CD8-positive, alpha-beta memory T cell (primary cell): ENCODE results near the gene OSBP2. TPM values are rescaled to one million over a fixed set of nuclear protein-coding genes. Genes with fewer than 3 reads are reported as not detected.

ENCODE experiments used
- CTCF ChIA-PET: fragments of 350-600 bp; sonication (Branson Sonifier 250); formaldehyde crosslinking; loops from one replicate; lab custom pipeline; 2021; ENCODE audit warnings: antibody characterized with exemption; lab: Charles Lee
- POLR2A ChIA-PET: fragments of 350-600 bp; sonication (Branson Sonifier 250); formaldehyde crosslinking; loops from one replicate; lab custom pipeline; 2021; ENCODE audit warnings: antibody characterized with exemption; lab: Charles Lee
- DNase-seq, 5 donors: peaks; one replicate each; pipeline versions ENCODE4 v3.0.0 to v3.0.0-alpha.2; 2020 to 2022; ENCODE audit warnings: mixed read lengths in 1 of 5
- H3K27ac ChIP-seq: one replicate; pipeline ENCODE4 v1.7.0; 2013; ENCODE audit warnings: low read depth, mild to moderate bottlenecking, low read length, moderate library complexity
- H3K27me3 ChIP-seq: 2 replicates; pipeline ENCODE4 v1.7.0; 2013; ENCODE audit warnings: low read length, mild to moderate bottlenecking; ENCODE audit not compliant: insufficient read depth, poor library complexity, severe bottlenecking
- H3K36me3 ChIP-seq: 2 replicates; pipeline ENCODE4 v1.7.0; 2013; ENCODE audit warnings: mild to moderate bottlenecking, low read length, moderate library complexity; ENCODE audit not compliant: insufficient read depth
- H3K4me1 ChIP-seq: 2 replicates; pipeline ENCODE4 v1.7.0; 2013; ENCODE audit warnings: mild to moderate bottlenecking, low read length, moderate library complexity; ENCODE audit not compliant: insufficient read depth
- H3K4me3 ChIP-seq: 2 replicates; pipeline ENCODE4 v1.7.0; 2013; ENCODE audit warnings: mild to moderate bottlenecking, low read length
- H3K9me3 ChIP-seq: 2 replicates; pipeline ENCODE4 v1.7.0; 2013; ENCODE audit warnings: mild to moderate bottlenecking, low read length
- H3K27ac Mint-ChIP-seq, 8 donors: one replicate each; pipeline ENCODE4 v1.8.0; 2020 to 2021; ENCODE audit warnings: mixed read lengths in 8 of 8, mild to moderate bottlenecking in 6 of 8, inconsistent platforms in 3 of 8, moderate library complexity in 3 of 8
- H3K27me3 Mint-ChIP-seq, 2 donors: one replicate each; pipeline ENCODE4 v1.8.0; 2020 to 2021; ENCODE audit warnings: mixed read lengths in 2 of 2, mild to moderate bottlenecking in 1 of 2, moderate library complexity in 1 of 2
- H3K36me3 Mint-ChIP-seq, 3 donors: one replicate each; pipeline ENCODE4 v1.8.0; 2020 to 2021; ENCODE audit warnings: mixed read lengths in 3 of 3, inconsistent platforms in 1 of 3, mild to moderate bottlenecking in 1 of 3
- H3K4me1 Mint-ChIP-seq, 3 donors: one replicate each; pipeline ENCODE4 v1.8.0; 2020 to 2021; ENCODE audit warnings: mixed read lengths in 3 of 3, inconsistent platforms in 1 of 3, mild to moderate bottlenecking in 1 of 3
- H3K4me3 Mint-ChIP-seq, 7 donors: one replicate each; pipeline ENCODE4 v1.8.0; 2020 to 2021; ENCODE audit warnings: mixed read lengths in 7 of 7, mild to moderate bottlenecking in 6 of 7, moderate library complexity in 4 of 7, inconsistent platforms in 2 of 7
- H3K9me3 Mint-ChIP-seq, 5 donors: one replicate each; pipeline ENCODE4 v1.8.0; 2020 to 2022; ENCODE audit warnings: mixed read lengths in 5 of 5, mild to moderate bottlenecking in 3 of 5, moderate library complexity in 2 of 5, inconsistent platforms in 1 of 5
- polyA plus RNA-seq: library from polyadenylated mRNA; unstranded; fragments of 300-500 nt; fragmentation: Illumina TruSeq; gene quantifications from one replicate; pipeline ENCODE4 v1.2.3, GENCODE V29; 2021
- total RNA-seq, 2 experiments: library from RNA; stranded (reverse); gene quantifications; one replicate each; pipeline ENCODE4 v1.2.3, GENCODE V29; 2021

Gene OSBP2
- total and polyA plus RNA-seq, 3 experiments from 2014 or later, result 0.66 to 0.74 (median 0.74) TPM

DNA sequence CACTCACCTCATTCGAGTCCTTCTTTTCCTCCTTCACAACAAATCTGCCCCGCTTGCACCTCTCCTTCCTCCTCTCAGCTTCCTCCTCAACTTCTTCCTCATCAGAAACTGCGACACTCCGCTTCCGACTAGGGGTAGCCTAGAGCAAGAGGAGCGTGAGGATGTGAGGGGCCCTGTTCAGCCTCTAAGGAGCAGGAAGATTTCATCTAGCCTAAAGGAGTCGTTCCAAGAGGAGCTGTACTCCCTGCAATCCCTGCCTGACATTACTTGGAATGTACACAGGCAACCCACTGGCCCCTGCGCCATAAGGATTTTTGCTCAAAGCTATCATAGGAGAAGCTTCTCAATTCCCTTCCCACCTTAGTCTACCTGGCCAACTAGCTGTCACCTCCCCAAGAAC, 239.4 kb downstream of the OSBP2 start:
- no peaks in the 10 kb centered on the region for H3K27me3 ChIP-seq
- Mint-ChIP-seq H3K27me3 (no peaks in the 10 kb centered on the region), H3K9me3 (no peaks in the 10 kb centered on the region), H3K4me3 (no peak overlapping the region), H3K36me3 (peaks cover 32 to 94% (median 44%) of the 10 kb centered on the region in 3 donors), H3K4me1 (peaks cover 35 to 39% (median 39%) of the 10 kb centered on the region in 3 donors), H3K27ac (peak overlapping the region in 1 of 8 donors; percentile 84)
- H3K36me3 ChIP-seq, result peaks cover 86% of the 10 kb centered on the region
- DNase-seq, result no peak
- CTCF ChIA-PET, result interaction anchor here (1.1 to 2.0 kb wide), 2 partner anchors 14 to 151 kb away, joined by 4 to 5 read pairs; no protein-coding TSS in a partner anchor
- H3K9me3 ChIP-seq, result no peaks in the 10 kb centered on the region
- H3K4me3 ChIP-seq, result no peak overlapping the region
- POLR2A ChIA-PET, result no interaction called here
- no peak overlapping the region for H3K27ac ChIP-seq
- peaks cover 58% of the 10 kb centered on the region for H3K4me1 ChIP-seq

DNA sequence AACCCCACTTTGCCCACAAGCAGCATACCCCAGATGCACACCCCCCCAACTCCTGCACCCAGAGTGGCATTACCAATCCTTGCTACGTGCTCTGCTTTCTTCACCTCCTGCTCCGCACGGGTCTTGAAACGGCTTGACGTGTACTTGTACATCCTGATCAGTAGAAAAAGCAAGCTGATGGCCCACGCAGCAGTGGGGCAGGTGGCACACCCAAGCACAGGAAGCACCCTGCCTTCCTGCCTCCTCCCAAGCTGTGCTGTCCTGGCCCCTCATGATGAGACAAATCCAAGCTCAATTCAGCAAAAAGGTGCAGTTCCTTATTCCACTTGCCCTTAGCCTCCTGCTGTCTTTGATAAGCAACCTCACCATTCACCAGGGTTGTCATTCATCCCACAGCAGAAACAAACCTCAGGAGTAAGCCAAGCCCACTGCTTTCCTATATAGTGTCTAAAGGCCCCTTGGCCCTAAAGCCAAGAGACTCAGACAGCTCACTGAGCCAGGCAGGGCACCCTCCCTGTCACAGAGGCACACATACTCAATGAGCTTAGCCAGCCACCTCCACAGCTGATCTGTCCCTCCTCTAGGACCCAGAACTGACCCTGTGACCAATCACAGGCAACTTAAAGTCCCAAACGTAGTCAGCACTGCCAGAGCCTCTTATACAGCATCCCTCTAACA, 246.2 kb downstream of the OSBP2 start:
- H3K36me3 Mint-ChIP-seq, result peaks cover 26 to 86% (median 30%) of the 10 kb centered on the region in 3 donors
- peak overlapping the region; percentile 78 to 92 (median 87) for H3K4me3 Mint-ChIP-seq
- H3K27me3 Mint-ChIP-seq, result no peaks in the 10 kb centered on the region
- H3K4me1 ChIP-seq, result peaks cover 92% of the 10 kb centered on the region
- H3K4me3 ChIP-seq, result peak overlapping the region; percentile 63
- H3K9me3 Mint-ChIP-seq, result no peaks in the 10 kb centered on the region
- no peaks in the 10 kb centered on the region for H3K27me3 ChIP-seq
- ChIA-PET CTCF (interaction anchor here (0.6 to 2.3 kb wide), 7 partner anchors 17 to 306 kb away, joined by 3 to 9 read pairs (median 3); partner anchors contain the start of genes MORC2 and TUG1), POLR2A (interaction anchor here (0.6 to 2.6 kb wide), 6 partner anchors 18 to 517 kb away, joined by 3 to 15 read pairs (median 4); partner anchors contain the start of genes MORC2 and TUG1)
- peaks cover 67 to 83% (median 77%) of the 10 kb centered on the region in 3 donors for H3K4me1 Mint-ChIP-seq
- peak overlapping the region; percentile 17 for H3K27ac ChIP-seq
- H3K9me3 ChIP-seq, result no peaks in the 10 kb centered on the region
- peak overlapping the region; percentile 83 to 96 (median 92) for H3K27ac Mint-ChIP-seq
- peaks cover 45% of the 10 kb centered on the region for H3K36me3 ChIP-seq
- peak in 4 of 5 donors; percentile 16 to 62 (median 49) for DNase-seq

DNA sequence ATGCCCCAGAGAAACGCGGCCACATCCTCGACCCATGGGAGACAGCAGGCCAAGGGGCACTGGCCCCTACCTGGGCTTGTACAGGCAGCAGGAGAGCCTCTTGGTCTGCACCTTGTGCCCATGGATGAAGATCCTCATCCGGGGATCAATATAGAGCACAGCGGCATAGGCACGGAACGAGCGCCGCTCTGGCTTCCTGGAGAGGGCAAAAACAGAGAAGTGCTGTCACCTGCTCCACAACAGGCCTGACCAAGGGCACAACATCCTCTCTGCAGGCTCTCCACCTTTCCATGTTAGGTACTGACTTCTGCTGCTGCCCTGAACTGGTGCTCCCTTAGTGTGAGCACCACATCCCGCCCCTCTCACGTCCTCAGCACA, 246.7 kb downstream of the OSBP2 start:
- Histone ChIP-seq H3K36me3 (peaks cover 45% of the 10 kb centered on the region), H3K9me3 (no peaks in the 10 kb centered on the region), H3K4me1 (peaks cover 88% of the 10 kb centered on the region), H3K27me3 (no peaks in the 10 kb centered on the region), H3K4me3 (peak overlapping the region; percentile 63), H3K27ac (no peak overlapping the region)
- H3K27me3 Mint-ChIP-seq, result no peaks in the 10 kb centered on the region
- H3K4me3 Mint-ChIP-seq, result peak overlapping the region; percentile 78 to 92 (median 87)
- peaks cover 65 to 77% (median 75%) of the 10 kb centered on the region in 3 donors for H3K4me1 Mint-ChIP-seq
- H3K36me3 Mint-ChIP-seq, result peaks cover 26 to 86% (median 29%) of the 10 kb centered on the region in 3 donors
- CTCF ChIA-PET, result interaction anchor here (0.6 to 1.6 kb wide), 3 partner anchors 18 to 307 kb away, joined by 3 to 9 read pairs (median 6); partner anchors contain the start of genes MORC2 and TUG1
- DNase-seq, result peak in 1 of 5 donors; percentile 26
- no peaks in the 10 kb centered on the region for H3K9me3 Mint-ChIP-seq
- H3K27ac Mint-ChIP-seq, result peak overlapping the region; percentile 84 to 96 (median 92)
- POLR2A ChIA-PET, result interaction anchor here (0.6 to 2.6 kb wide), 4 partner anchors 18 to 349 kb away, joined by 3 to 15 read pairs (median 6); partner anchors contain the start of genes MORC2 and TUG1

DNA sequence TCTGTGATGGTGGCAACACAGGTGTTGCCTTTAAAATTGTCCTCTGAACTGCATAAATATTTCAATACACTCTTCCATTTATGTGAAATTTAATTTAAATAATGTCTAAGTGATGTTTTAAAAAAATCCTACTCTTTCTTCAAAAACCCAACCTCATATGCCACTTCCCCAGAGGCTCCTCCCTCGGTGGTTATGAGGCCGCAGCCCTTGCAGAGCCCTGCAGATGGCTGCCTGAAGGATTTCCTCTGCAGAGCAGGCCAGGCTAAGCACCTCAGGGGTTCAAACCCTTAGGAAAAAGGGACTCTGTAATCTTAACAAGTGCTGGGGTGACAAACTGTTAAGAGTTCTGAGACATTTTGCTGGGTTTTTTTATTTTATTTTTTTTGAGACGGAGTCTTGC, 248.7 kb downstream of the OSBP2 start:
- Histone ChIP-seq H3K4me3 (no peak overlapping the region), H3K9me3 (no peaks in the 10 kb centered on the region), H3K36me3 (peaks cover 28% of the 10 kb centered on the region), H3K27me3 (no peaks in the 10 kb centered on the region), H3K27ac (no peak overlapping the region), H3K4me1 (peaks cover 80% of the 10 kb centered on the region)
- Mint-ChIP-seq H3K36me3 (peaks cover 21 to 75% (median 30%) of the 10 kb centered on the region in 3 donors), H3K9me3 (no peaks in the 10 kb centered on the region), H3K27me3 (no peaks in the 10 kb centered on the region), H3K27ac (peak overlapping the region; percentile 19 to 85 (median 76)), H3K4me1 (peaks cover 56 to 65% (median 64%) of the 10 kb centered on the region in 3 donors), H3K4me3 (peak overlapping the region; percentile 12 to 80 (median 43))
- DNase-seq, result peak; percentile 45 to 81 (median 59)
- ChIA-PET CTCF (no interaction called here), POLR2A (no interaction called here)

DNA sequence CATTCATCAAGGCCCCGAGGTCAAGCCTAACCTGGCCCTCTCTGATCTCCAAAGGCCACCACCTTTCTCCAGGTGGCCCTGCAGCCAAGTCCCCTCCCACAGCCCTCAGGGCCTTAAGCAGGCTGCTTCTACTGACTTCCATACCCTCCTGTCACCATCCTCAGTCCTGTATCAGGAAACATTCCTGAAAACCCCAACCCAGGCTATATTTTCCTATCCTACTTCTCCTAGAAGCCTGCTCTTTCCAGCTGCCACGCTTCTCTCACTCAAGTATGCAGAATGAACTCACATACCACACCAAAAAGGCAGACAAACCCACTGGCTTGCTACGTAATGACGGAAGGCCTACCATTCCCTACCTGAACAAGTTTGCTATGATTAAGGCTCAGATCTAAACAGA, 250.3 kb downstream of the OSBP2 start:
- no peak for DNase-seq
- Mint-ChIP-seq H3K4me3 (peak overlapping the region in 2 of 7 donors; percentile 25 to 38), H3K27ac (peak overlapping the region in 2 of 8 donors; percentile 4 to 62), H3K4me1 (peaks cover 45 to 56% (median 51%) of the 10 kb centered on the region in 3 donors), H3K36me3 (peaks cover 27 to 72% (median 29%) of the 10 kb centered on the region in 3 donors), H3K9me3 (no peaks in the 10 kb centered on the region), H3K27me3 (no peaks in the 10 kb centered on the region)
- no peak overlapping the region for H3K4me3 ChIP-seq
- H3K4me1 ChIP-seq, result peaks cover 69% of the 10 kb centered on the region
- no peaks in the 10 kb centered on the region for H3K27me3 ChIP-seq
- ChIA-PET CTCF (interaction anchor here (0.9 to 2.2 kb wide), 6 partner anchors 21 to 267 kb away, joined by 3 to 7 read pairs (median 3); partner anchors contain the start of gene LIMK2), POLR2A (no interaction called here)
- H3K27ac ChIP-seq, result no peak overlapping the region
- no peaks in the 10 kb centered on the region for H3K9me3 ChIP-seq
- H3K36me3 ChIP-seq, result peaks cover 31% of the 10 kb centered on the region

DNA sequence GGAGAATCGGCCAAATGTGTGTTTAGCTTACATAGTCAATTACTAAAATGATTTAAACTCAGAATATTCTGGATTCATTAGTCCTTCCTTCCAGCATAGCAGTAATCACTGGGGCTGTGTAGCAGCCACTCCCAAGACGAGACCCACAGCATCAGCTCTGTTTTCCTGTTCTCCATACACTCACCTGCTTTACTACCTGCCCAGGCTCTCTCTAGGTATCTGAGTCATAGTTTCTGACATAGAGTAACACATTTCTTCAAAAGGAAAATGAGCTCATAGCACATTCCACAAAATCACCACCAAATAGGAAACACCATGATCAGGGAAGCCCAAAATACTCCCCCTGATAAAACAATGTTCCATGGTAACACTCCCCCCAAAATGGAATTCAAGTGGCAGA, 251.0 kb downstream of the OSBP2 start:
- ChIA-PET POLR2A (interaction anchor here (0.7 kb wide), 1 partner anchor 23 kb away, joined by 3 read pairs; the partner anchor contains the start of genes MORC2 and TUG1), CTCF (interaction anchor here (0.7 to 2.2 kb wide), 8 partner anchors 10 to 266 kb away, joined by 3 to 7 read pairs (median 3); partner anchors contain the start of genes LIMK2, MORC2 and TUG1)
- Histone ChIP-seq H3K4me3 (no peak overlapping the region), H3K4me1 (peaks cover 63% of the 10 kb centered on the region), H3K9me3 (no peaks in the 10 kb centered on the region), H3K27ac (no peak overlapping the region), H3K36me3 (peaks cover 31% of the 10 kb centered on the region), H3K27me3 (no peaks in the 10 kb centered on the region)
- DNase-seq, result no peak
- H3K36me3 Mint-ChIP-seq, result peaks cover 27 to 72% (median 34%) of the 10 kb centered on the region in 3 donors
- no peaks in the 10 kb centered on the region for H3K9me3 Mint-ChIP-seq
- H3K27me3 Mint-ChIP-seq, result no peaks in the 10 kb centered on the region
- H3K27ac Mint-ChIP-seq, result peak overlapping the region in 5 of 8 donors; percentile 8 to 62 (median 22)
- H3K4me3 Mint-ChIP-seq, result no peak overlapping the region
- peaks cover 40 to 49% (median 47%) of the 10 kb centered on the region in 3 donors for H3K4me1 Mint-ChIP-seq

DNA sequence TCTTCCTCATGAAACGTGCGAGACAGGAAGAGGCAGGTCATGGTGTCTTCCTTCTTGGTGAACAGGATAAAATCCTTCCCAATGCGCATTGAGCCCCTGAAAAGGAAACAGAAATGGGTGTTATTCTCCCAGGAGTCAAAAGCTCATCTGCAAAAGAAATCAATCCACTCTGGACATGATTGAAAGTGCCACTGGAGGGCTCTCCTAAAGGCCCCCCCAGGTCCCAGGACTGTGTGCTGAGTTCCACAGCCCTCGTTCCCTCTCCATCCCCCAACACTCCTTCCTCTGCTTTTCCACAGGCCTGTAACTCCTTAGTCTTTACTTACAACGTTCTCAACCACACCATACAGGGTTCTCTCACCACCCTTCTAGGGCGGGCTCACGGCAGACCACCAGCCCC, 251.7 kb downstream of the OSBP2 start:
- H3K4me1 ChIP-seq, result peaks cover 63% of the 10 kb centered on the region
- H3K27me3 Mint-ChIP-seq, result peaks cover 0 to 1% of the 10 kb centered on the region in 2 donors
- H3K9me3 Mint-ChIP-seq, result no peaks in the 10 kb centered on the region
- H3K27ac Mint-ChIP-seq, result peak overlapping the region in 2 of 8 donors; percentile 31 to 92
- no peaks in the 10 kb centered on the region for H3K27me3 ChIP-seq
- no peak overlapping the region for H3K4me3 Mint-ChIP-seq
- H3K27ac ChIP-seq, result no peak overlapping the region
- H3K4me1 Mint-ChIP-seq, result peaks cover 37 to 46% (median 42%) of the 10 kb centered on the region in 3 donors
- peaks cover 31% of the 10 kb centered on the region for H3K36me3 ChIP-seq
- no peak overlapping the region for H3K4me3 ChIP-seq
- POLR2A ChIA-PET, result no interaction called here
- peaks cover 27 to 72% (median 35%) of the 10 kb centered on the region in 3 donors for H3K36me3 Mint-ChIP-seq
- no peak for DNase-seq
- CTCF ChIA-PET, result interaction anchor here (0.8 to 2.2 kb wide), 6 partner anchors 9 to 311 kb away, joined by 3 to 7 read pairs (median 5); partner anchors contain the start of genes MORC2 and TUG1
- H3K9me3 ChIP-seq, result no peaks in the 10 kb centered on the region
